Measurements from ENCODE around the gene SLC6A18. TPM values are rescaled to one million over a fixed set of nuclear protein-coding genes. Genes with fewer than 3 reads are reported as not detected.

Gene SLC6A18
- total and polyA plus RNA-seq, 10 of the 15 experiments (the other 5 are each of a cell fraction or from before 2014, with no cell fraction given) = not detected

- POLR2A ChIA-PET = no interaction called here
- no peak for TF ChIP-seq BCLAF1 (IDR thresholded peaks at IDR 0.05)
- TF ChIP-seq BMI1 (IDR thresholded peaks at IDR 0.05; ENCODE audit: borderline replicate concordance) = no peak
- TF ChIP-seq, protein P1, sequence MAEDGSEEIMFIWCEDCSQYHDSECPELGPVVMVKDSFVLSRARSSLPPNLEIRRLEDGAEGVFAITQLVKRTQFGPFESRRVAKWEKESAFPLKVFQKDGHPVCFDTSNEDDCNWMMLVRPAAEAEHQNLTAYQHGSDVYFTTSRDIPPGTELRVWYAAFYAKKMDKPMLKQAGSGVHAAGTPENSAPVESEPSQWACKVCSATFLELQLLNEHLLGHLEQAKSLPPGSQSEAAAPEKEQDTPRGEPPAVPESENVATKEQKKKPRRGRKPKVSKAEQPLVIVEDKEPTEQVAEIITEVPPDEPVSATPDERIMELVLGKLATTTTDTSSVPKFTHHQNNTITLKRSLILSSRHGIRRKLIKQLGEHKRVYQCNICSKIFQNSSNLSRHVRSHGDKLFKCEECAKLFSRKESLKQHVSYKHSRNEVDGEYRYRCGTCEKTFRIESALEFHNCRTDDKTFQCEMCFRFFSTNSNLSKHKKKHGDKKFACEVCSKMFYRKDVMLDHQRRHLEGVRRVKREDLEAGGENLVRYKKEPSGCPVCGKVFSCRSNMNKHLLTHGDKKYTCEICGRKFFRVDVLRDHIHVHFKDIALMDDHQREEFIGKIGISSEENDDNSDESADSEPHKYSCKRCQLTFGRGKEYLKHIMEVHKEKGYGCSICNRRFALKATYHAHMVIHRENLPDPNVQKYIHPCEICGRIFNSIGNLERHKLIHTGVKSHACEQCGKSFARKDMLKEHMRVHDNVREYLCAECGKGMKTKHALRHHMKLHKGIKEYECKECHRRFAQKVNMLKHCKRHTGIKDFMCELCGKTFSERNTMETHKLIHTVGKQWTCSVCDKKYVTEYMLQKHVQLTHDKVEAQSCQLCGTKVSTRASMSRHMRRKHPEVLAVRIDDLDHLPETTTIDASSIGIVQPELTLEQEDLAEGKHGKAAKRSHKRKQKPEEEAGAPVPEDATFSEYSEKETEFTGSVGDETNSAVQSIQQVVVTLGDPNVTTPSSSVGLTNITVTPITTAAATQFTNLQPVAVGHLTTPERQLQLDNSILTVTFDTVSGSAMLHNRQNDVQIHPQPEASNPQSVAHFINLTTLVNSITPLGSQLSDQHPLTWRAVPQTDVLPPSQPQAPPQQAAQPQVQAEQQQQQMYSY (CRISPR knock-in tag; IDR thresholded peaks at IDR 0.05) = no peak
- no peak for TF ChIP-seq SMAD5 (IDR thresholded peaks at IDR 0.05; ENCODE audit: low read depth)
- TF ChIP-seq KAT2A (conservative IDR thresholded peaks at IDR 0.05; ENCODE audit: control insufficient read depth, low read depth, low read length) = no peak
- no peak for TF ChIP-seq SMAD1 (IDR thresholded peaks at IDR 0.05; ENCODE audit: low read depth, partially characterized antibody)
- TF ChIP-seq ETV6 (conservative IDR thresholded peaks at IDR 0.05 in 1 of 2, IDR thresholded peaks at IDR 0.05 in 1 of 2; ENCODE audit: borderline replicate concordance in 1 of 2, low read depth in 1 of 2) = no peak
- TF ChIP-seq ZNF207 (IDR thresholded peaks at IDR 0.05; ENCODE audit: borderline replicate concordance) = no peak
- TF ChIP-seq SUPT20H (IDR thresholded peaks at IDR 0.05; ENCODE audit: borderline replicate concordance, control insufficient read depth, low read depth, low read length) = no peak
- TF ChIP-seq RAD51 (IDR thresholded peaks at IDR 0.05) = no peak
- TF ChIP-seq PML (IDR thresholded peaks at IDR 0.05; ENCODE audit: low read length) = no peak
- TF ChIP-seq FOXK2 (IDR thresholded peaks at IDR 0.05) = no peak
- TF ChIP-seq LARP7 (IDR thresholded peaks at IDR 0.05) = no peak
- no peak for TF ChIP-seq PBX3 (IDR thresholded peaks at IDR 0.05; ENCODE audit: insufficient replicate concordance, low read depth, low read length)
- TF ChIP-seq CBX5 (IDR thresholded peaks at IDR 0.05; ENCODE audit: low read depth) = no peak
- TF ChIP-seq, protein P2, sequence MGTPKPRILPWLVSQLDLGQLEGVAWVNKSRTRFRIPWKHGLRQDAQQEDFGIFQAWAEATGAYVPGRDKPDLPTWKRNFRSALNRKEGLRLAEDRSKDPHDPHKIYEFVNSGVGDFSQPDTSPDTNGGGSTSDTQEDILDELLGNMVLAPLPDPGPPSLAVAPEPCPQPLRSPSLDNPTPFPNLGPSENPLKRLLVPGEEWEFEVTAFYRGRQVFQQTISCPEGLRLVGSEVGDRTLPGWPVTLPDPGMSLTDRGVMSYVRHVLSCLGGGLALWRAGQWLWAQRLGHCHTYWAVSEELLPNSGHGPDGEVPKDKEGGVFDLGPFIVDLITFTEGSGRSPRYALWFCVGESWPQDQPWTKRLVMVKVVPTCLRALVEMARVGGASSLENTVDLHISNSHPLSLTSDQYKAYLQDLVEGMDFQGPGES (IDR thresholded peaks at IDR 0.05) = no peak
- no peak for TF ChIP-seq EED (IDR thresholded peaks at IDR 0.05; ENCODE audit: low read depth)
- no peak overlapping the region for H3K9ac ChIP-seq (ENCODE audit: control insufficient read depth, insufficient read depth, low read length)
- H3K4me2 ChIP-seq (ENCODE audit: control insufficient read depth, insufficient read depth) = no peak overlapping the region
- no peaks in the 10 kb centered on the region for H3K27me3 ChIP-seq (replicated peaks in 1 of 2; ENCODE audit: control insufficient read depth in 2 of 2, insufficient read depth in 2 of 2, low read length in 1 of 2)
- H3K79me2 ChIP-seq (ENCODE audit: control insufficient read depth, insufficient read depth, low read length) = no peaks in the 10 kb centered on the region
- intact Hi-C loops (cut with micrococcal nuclease; ENCODE audit: unreplicated experiment) (loop anchor here (5.0 kb wide), 1 partner anchor 55 kb away; no protein-coding TSS in a partner anchor), in situ Hi-C loops (cut with MboI) (no loop called here)
- no peak overlapping the region for H3K4me3 ChIP-seq
- ATAC-seq = no peak
- 58% methylated on average over 17 of the region's 17 CpGs for WGBS (ENCODE audit: insufficient coverage, insufficient replicate concordance, low lambda C conversion rate, missing lambda C conversion rate)
- no peaks in the 10 kb centered on the region for H3K4me1 ChIP-seq (ENCODE audit: control insufficient read depth, insufficient read depth, low read length)
- H3K27ac ChIP-seq (ENCODE audit: control insufficient read depth, insufficient read depth) = no peak overlapping the region
- FAIRE-seq = no peak
- H4K20me1 ChIP-seq (ENCODE audit: control insufficient read depth, insufficient read depth) = no peaks in the 10 kb centered on the region
- RAD21 ChIA-PET (ENCODE audit: unreplicated experiment) = no interaction called here
- SMC1A ChIA-PET (ENCODE audit: uncharacterized antibody, unreplicated experiment) = no interaction called here
- no peak overlapping the region for H2AFZ ChIP-seq (ENCODE audit: control insufficient read depth, low read depth, low read length)
- H3K9me3 ChIP-seq (replicated peaks; ENCODE audit: control insufficient read depth, insufficient read depth, low read length) = no peaks in the 10 kb centered on the region
- H3K36me3 ChIP-seq (ENCODE audit: control insufficient read depth in 2 of 2, insufficient read depth in 2 of 2, low read length in 1 of 2) = peaks cover 0 to 3% of the 10 kb centered on the region in 2 experiments; a peak in 2 of 4 replicates
- no peak for DNase-seq (ENCODE audit: low read depth, low spot score)
- BruUV-seq (replicated peaks) = no TSS peak
- CTCF ChIA-PET = no interaction called here
Measured at GRCh38 chr5:1257363-1257762, 32.2 kb downstream of the SLC6A18 start.
